Activated gamma-delta T cell (primary cell): ENCODE data around the gene ADAM12.

Source experiments
- DNase-seq: peaks from one replicate; lab custom pipeline; 2025; lab: John Stamatoyannopoulos, UW
- total RNA-seq, 2 donors: gene quantifications; one replicate each; lab custom pipeline; 2026; lab: John Stamatoyannopoulos, UW

The ADAM12 gene, protein sequence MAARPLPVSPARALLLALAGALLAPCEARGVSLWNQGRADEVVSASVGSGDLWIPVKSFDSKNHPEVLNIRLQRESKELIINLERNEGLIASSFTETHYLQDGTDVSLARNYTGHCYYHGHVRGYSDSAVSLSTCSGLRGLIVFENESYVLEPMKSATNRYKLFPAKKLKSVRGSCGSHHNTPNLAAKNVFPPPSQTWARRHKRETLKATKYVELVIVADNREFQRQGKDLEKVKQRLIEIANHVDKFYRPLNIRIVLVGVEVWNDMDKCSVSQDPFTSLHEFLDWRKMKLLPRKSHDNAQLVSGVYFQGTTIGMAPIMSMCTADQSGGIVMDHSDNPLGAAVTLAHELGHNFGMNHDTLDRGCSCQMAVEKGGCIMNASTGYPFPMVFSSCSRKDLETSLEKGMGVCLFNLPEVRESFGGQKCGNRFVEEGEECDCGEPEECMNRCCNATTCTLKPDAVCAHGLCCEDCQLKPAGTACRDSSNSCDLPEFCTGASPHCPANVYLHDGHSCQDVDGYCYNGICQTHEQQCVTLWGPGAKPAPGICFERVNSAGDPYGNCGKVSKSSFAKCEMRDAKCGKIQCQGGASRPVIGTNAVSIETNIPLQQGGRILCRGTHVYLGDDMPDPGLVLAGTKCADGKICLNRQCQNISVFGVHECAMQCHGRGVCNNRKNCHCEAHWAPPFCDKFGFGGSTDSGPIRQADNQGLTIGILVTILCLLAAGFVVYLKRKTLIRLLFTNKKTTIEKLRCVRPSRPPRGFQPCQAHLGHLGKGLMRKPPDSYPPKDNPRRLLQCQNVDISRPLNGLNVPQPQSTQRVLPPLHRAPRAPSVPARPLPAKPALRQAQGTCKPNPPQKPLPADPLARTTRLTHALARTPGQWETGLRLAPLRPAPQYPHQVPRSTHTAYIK
- 0.82 to 2.5 reads per million in 2 donors for total RNA-seq

DNA sequence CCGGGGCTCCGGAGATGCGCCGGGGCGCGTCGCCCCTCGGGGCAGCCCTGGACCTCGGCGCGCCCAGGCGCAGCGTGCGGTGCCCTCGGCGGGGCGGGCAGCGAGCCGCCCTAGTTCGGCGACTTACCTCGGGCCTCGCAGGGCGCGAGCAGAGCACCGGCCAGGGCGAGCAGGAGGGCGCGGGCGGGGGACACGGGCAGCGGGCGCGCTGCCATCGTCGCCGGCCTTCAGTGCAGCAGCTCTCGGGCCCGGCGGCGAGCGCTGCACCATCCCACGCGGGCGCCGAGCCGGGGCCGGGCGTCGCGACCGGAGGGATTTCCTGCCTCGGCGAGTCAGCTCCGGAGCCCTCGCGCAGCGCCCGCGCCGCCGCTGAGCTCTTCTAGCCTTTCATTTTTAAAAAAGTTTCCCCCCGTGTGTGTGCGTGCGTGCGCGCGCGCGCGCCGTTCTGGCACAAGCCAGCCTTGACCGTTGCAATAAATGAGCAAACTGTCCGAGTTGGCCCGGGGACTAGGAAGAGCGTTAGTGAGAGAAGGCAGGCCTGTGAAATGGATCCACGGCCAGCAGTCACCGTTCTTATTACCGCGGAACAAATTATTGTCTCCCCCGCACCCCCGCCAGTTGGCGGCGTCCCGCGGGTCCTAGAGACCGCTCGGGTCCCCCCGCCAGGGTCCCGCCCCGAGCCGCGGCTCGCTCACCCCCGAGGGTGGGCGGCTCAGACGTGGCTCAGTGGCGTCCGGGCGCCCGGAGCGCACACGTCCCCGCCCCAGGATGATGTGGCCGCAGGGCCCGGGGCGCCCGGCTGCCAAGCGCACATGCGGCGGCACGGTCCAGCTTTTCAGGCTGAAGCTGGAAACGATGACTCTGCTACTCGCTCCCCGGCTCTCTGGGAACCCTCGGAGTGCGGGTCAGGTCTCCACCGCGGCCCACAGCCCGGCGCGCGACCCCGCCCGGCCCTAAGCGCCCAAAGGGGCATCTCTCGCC lies at the start of gene ADAM12:
ADAM12 (minus strand) TSS at position 547 of the 981 bp plus-strand sequence; CDS start at position 215, 332 bp downstream.
- DNase-seq = no peak

DNA sequence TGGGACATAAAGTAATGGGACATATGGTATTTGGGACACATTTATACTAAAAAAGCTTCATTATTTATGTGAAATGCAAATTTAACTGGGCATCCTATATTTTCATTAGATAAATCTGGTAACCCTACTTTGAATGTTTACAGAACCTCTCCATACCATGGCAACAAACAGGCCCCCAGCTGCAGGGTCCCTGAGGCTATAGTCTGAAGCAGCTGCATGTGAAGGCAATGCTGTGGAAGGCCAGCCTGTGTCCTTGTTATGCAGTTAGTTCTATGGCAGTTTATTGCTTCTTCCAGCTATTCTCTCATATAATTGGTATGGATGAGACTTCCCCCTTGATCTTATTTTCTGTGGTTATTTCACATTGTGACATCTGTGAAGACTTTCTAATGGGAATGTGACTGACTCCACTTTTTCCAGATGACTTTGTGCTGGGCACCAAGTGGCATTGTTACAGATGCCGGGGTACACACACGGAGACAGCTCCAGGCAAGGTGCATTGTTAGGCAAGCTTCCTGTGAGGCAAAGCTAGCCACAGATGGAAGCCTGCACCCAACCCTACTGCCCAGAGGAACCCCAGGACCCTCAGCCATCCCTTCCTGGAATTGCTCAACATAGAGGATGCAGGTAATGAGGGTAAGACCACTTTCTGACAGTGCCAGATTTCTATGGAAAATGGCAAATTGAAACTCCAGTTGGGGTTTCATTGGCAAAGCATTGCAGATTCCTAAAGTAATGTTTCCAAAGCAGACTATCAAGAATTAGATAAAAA lies 49.5 kb upstream of the ADAM12 start:
- no peak for DNase-seq

DNA sequence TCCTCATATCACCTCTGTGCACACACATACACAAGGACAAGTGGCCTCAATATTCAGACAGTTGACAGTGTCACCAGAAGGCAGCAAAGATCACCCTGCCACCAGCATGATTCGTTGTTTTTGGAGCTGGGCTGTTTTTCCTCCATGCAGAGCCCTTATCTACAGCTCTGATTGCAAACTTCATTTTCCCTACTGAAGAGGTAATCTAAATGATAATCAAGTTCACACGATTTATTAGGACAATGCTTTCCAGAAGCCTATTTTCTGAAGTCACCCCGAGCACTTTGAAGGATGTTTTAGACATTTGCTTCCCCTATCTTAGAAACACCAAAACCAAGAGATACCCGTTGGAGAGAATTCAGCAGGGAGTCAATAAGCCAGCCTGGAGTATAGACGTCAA lies 46.0 kb upstream of the ADAM12 start:
- DNase-seq = no peak

DNA sequence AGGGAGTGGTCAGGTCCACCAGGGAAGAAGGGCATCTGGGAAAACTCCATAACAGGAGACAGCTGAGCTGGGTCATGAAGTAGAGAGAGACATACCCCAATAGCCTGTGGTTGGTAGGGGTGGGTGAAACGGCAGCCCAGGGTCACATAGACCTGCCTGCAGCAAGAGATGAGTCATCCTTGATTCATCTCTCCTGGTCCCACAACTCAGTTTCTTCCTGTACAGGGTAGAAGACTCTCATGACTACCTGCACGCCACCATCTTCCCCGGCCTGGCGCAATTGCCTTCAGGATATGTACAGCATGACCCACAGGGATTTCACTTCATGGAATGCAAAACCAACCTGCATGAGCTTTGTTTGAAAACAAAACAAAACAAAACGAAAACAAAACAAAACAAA lies 45.1 kb upstream of the ADAM12 start:
- DNase-seq = no peak

DNA sequence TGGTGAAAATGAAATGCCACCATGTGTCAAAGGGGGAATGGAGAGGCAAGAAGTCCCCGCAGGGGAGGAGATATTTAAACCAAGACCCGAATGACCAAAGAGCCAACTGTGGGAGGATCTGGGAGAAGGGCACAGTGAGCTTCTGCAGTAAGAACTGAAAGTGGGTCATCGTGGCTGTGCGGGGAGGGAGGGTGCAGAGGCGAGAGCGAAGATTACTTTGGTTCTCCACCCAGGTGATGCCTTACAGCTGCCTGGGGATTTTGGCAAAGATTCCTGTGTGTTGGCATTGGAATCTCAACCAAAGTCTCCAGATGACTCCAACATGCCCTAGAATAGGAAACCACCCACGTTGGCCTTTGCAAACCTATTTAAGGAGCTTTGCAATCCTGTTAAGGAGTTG lies 44.2 kb upstream of the ADAM12 start:
- DNase-seq = no peak

DNA sequence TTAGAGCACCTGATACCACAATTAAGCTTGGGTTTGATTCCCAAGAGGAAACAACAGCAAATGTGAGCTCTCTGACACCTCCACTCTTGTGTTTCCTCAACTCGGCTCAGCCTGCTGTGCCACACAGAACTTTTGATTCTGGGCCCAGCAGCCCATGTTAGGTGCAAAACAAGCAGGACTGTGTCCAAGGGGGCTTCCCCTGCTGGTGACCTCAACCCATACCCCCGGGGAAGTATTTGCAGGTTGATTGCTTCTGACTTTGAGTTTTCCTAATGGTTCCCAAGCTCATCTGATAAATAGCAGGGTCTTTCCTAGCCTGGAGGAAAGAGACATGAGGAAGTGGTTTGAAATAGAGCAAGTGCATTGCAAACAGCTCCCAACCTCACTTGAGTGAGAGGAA lies 43.5 kb upstream of the ADAM12 start:
- no peak for DNase-seq

DNA sequence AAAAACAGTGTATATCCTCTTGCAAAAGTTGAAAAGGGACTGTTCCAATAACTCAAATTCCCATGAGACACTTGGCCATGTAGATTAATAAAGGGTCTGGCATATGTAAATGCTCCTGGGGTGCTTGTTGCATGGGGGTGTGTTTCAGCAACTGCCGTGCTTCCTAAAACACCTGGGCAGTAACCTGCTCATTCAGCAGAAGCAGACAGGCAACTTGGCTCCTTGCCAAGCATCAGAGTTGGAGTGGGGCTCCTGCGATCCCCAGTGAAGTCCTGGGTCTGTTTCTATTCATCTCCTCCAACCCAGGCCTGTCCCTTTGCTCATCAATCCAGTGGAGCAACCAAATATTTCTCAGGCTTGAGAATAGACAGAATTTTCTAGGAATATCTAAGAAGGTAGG lies 42.2 kb upstream of the ADAM12 start:
- no peak for DNase-seq

DNA sequence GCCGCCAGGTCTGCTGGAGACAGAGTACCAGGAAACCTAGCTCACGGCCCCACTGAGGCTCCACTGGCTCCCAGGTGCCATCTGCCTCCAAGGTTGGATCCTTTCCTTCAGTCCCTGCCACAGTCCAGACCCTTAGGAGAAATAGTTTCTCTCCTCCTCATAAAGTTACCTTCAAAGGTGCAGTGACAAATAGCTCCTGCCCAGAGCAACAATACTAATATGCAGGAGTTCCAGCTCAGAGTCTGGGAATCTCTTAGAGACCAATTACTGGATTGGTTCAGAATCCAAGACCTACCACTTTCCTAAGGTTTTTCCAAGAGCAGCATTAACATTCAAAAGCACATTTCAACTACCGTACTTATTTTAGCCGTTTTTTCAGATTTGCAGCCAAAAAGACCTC lies 41.0 kb upstream of the ADAM12 start:
- no peak for DNase-seq

DNA sequence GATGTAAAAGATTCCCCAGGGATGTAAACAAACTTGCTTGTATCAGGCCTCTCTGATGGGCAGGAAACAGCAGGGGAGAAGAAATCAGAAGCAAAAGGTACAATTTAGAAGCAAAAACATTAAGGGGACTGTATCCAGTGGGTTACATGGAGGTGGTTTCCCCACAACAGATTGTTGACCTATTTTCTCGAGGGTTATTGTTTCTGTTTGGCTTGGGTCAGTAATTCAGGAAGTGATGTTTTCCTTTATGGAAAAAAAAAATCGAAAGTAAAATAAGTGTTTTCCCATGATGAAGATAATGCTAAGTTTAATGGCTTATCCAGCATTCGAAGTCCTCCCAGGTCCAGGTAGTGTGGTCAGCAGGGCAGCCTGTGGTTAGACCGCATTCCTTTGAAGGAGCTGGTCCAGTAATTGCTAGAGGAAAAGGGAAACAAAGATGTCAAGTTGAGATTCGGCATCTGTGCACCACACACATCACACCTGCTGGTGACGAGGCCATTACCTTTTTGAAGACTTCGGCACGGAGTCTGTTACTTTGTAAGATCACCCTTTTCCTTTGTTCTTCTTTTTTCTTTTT lies 37.3 kb upstream of the ADAM12 start:
- no peak for DNase-seq

DNA sequence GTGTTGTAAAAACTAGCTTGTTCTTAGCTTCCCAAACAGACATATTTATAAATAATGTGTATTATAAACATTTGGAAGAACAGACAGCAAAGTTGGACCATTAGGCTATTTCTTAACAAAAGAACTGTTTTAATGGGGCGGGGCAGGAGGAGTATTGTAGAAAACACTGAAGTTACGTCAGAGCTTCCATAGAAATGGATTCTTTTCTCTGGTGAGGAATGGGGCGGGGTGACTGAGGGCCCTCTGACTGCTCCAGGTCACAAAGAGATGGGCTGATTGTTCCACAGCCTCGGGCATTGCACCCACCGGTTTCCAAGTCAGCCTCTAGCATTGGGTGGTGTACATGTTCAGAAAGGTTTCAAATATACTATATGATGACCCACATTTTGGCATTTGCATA lies 36.8 kb upstream of the ADAM12 start:
- DNase-seq = no peak

DNA sequence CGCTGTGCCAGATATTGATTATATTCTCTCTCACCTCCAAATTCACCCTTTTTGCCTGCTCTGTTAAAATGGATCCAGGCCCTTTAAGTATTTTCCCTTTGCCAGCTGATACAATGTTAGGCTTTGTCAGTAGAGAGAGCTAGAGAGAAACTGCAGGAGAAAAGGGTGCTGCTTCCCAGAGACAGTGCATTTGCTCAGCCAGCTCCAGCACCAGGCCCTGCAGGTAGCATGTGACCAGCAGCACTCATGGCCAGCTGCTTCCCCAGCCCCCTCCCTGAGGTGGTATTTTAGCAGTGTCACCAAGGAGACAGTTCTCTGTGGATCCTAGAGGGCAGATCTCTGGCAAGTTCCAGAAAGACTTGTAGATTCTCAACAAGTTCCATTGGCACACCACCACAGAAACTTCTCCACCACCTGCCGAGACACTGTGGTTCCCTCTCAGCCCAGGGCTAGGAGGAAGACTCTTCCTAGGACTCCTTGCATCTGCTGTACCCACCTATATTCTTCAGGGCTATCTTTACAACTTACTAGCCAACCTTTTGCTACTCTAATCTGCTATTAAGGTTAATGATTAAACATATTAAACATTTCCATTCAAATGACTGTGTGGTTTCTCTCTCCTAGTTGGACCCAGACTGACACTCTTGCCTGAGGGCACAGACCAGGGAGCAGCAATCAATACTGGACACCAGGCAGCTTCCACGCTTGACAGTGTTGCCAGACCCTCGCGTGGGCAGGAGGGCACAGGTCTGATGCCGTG lies 35.6 kb upstream of the ADAM12 start:
- no peak for DNase-seq

DNA sequence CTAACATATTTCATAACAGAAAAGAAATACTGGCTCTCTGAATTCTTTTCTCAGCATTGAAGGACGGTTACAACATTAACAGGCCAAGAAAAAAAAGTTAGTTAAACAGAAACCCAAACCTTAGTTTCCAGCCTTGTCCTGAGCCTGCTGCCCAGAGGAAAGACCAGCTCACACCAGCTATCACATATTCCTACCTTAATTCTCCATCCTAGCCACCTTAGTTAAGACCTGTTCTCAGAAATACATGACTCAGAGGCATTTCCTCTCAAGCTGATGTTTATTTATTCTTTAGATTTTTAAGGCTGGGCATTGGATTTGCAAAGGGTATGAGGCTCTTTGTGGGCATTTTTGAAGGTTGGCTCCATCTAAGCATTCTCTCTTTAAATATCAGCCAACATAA lies 34.3 kb upstream of the ADAM12 start:
- no peak for DNase-seq

DNA sequence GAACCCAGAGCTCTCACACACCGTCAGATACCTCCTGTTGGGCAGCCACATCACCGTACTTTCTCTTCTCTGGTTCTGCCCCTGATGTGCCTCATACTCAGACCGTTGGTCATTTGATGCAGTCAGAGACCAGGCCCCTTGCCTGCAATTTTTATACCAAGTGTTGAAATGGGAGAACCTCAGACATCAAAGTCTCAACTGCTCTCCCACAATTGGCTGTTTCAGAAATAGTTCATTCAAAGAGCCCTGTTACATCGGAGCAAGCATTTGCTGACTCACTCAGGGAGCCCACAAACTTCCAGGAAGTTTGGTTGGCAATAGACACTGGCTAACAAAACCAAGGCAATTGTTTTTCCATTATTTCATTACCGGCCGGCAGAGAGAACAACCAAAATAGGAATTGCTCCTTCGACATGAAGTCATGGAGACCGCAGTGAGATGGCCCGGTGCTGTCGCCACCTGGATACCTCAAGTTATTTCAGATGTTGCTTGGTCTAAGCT lies 33.5 kb upstream of the ADAM12 start:
- DNase-seq = no peak

DNA sequence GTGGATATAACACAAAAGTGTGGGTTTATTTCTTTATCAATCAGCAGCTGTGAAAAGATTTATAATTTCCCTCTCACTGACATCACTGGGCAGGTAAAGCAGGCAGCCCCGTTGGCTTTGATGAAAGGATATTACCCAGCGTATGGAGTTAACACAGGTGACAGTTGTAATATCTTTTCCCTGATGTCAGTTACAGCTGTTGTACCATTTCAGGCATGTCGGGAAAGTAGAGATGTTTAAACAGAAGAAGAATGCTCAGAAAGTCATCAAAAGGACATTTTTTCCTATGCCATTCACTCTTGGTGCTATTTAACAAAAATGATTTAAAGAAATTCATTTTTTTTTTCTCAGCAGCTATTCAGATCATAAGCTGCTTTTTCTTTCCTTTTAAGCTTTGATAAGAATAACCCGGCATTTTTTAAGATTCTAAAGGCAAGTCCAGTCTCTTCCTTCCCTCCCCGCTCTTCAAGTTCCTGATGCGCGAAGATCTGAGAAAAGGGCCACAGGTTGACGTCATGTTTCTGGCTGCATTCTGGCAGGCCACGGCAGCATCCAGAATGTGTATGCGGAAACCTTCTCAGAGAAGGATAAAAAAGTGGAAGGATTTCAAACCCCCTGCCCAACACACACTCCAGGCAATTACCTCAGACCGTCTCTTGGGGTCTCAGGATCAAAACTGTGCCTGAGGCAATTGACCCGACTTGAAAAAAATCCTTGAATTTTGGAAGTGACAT lies 32.5 kb upstream of the ADAM12 start:
- no peak for DNase-seq

DNA sequence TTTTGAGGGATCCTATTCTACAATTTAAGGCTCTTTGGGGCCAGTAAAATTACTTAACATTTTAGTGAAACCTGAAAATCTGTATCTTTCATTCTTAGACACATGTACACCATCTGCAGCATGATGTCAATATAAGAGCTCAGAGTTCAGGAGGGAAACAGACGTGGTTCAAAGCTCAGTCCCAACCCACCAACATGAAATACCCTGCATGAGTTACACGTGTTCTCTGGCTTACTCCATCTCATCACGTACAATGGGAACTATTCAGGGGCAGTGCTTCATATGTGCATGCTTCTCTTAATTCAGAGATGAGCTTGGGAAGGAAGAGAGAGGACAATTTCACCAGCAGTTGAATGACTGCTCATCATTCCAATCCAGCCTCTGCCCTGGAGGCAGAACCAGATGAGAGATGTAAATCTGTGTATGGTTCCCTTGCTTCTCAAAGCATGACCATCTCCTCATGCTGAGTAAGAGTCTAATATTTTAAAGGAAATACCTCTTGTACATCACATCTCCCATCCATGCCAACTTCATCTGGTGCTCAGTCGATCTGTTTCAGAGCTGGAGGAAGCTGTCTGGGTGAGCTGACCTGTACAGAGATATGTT lies 29.0 kb upstream of the ADAM12 start:
- no peak for DNase-seq

DNA sequence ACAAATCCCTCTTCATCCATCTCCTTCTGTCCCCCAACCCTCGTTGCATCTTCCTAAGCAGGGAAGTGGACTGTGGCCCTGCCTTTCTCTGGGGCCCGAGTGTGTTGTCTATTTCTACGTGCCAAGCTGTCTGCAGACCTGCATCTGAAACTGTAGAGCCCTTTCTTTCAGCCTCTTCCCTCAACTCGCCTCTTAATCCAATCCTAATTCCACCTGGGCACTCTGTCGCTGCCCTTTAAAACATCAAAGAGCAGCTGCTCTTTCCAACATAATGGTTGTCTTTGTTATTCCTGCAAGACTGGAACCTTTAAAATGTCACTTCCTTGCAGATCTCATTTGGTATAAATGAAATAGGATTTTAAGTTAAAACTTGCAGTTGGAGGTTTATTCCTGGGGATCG lies 21.5 kb upstream of the ADAM12 start:
- no peak for DNase-seq

DNA sequence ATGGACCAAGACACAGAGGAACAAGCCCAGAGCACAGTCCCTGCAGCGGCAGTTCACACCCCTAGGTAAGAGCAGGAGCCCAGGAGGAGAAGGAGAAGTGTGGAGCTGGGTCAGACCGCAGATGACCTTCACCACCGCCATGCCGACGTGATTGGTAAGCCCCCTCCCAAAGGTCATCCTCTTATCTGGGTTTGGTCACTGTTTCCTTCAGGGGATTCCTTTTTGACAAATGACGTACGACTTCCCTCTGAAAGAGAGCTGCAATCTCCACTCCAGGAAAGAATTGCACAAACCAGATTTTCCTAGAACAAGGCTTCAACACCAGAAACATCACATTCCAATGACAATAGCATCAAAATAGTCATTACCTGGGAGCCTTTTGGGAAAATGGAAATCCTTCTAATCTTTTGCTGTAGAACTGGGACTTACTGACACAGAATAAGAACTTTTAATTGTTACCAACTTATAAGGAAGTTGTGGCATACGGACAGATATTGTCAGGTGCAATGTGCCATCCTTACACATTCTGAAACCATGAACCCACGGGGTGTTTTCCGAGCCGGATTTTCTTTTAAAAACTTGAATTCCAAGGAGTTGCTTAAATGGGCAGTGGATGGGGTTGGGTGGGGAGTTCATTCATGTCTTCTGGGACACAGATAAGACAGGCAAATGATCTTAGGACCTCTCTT lies 20.8 kb upstream of the ADAM12 start:
- DNase-seq = no peak

DNA sequence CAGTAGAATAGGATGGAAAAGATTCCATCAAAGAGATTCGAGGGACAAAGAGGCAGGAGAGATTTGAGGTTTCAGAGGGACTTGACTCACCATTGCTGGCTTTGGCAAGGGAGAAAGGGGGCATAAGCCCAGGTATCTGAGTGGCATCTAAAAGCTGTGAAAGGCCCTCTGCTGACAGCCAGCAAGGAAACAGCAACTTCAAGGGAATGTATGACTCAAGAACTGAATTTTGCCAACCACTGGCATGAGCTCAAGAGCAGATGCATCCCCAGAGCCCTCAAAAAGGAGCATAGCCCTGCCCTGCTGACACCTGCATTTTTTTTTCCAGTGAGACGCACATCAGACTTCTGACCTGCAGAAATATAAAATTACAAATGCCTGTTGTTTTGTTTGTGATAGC lies 19.6 kb upstream of the ADAM12 start:
- no peak for DNase-seq
